GM23338 (cell line): Measurements from ENCODE around the gene LENG9. TPM values are rescaled to one million over a fixed set of nuclear protein-coding genes. Genes with fewer than 3 reads are reported as not detected.

Experiments used
- ATAC-seq: fragments of 200-7000 bp; cut with Tn5 transposase; 3 replicates; pipeline ENCODE4 v1.9.1; 2020
- DNase-seq: peaks from one replicate; pipeline ENCODE4 v3.0.0-alpha.2; 2015; ENCODE audit warnings: low spot score
- H2AFZ ChIP-seq: fragments of 200-600 bp; sonication (generic); 2 replicates; pipeline ENCODE4 v1.8.0; 2016; ENCODE audit warnings: antibody characterized with exemption, mild to moderate bottlenecking, moderate library complexity
- H3F3A ChIP-seq: fragments of 200-600 bp; sonication (generic); replicated peaks from 2 replicates; pipeline ENCODE4 v1.8.0; 2017; ENCODE audit warnings: antibody characterized with exemption, mixed run types, low read depth
- H3K27ac ChIP-seq: fragments of 200-600 bp; sonication (generic); 2 replicates; pipeline ENCODE4 v1.6.1; 2016; ENCODE audit warnings: low read depth
- H3K27me3 ChIP-seq: fragments of 200-600 bp; sonication (generic); 2 replicates; pipeline ENCODE4 v1.8.0; 2016; ENCODE audit warnings: mild to moderate bottlenecking, mixed run types, moderate library complexity; ENCODE audit not compliant: insufficient read depth
- H3K36me3 ChIP-seq: fragments of 200-600 bp; sonication (generic); 2 replicates; pipeline ENCODE4 v1.8.0; 2016; ENCODE audit warnings: mild to moderate bottlenecking; ENCODE audit not compliant: insufficient read depth
- H3K4me1 ChIP-seq: fragments of 200-600 bp; sonication (generic); 2 replicates; pipeline ENCODE4 v1.8.0; 2016; ENCODE audit warnings: mild to moderate bottlenecking, moderate library complexity; ENCODE audit not compliant: insufficient read depth
- H3K4me2 ChIP-seq: fragments of 200-600 bp; sonication (generic); 2 replicates; pipeline ENCODE4 v1.7.1; 2017; ENCODE audit warnings: mixed run types
- H3K4me3 ChIP-seq: fragments of 200-600 bp; sonication (generic); 2 replicates; pipeline ENCODE4 v1.6.1; 2016; ENCODE audit warnings: mixed run types
- H3K79me2 ChIP-seq: fragments of 200-600 bp; sonication (generic); replicated peaks from 2 replicates; pipeline ENCODE4 v1.8.0; 2017; ENCODE audit warnings: mild to moderate bottlenecking; ENCODE audit not compliant: insufficient read depth
- H3K9me2 ChIP-seq: fragments of 200-600 bp; sonication (generic); 2 replicates; pipeline ENCODE4 v1.8.0; 2017; ENCODE audit not compliant: insufficient read depth
- H4K20me1 ChIP-seq: fragments of 200-600 bp; sonication (generic); replicated peaks from 2 replicates; pipeline ENCODE4 v1.8.0; 2017; ENCODE audit warnings: mild to moderate bottlenecking; ENCODE audit not compliant: insufficient read depth
- H3K27ac Mint-ChIP-seq: 2 replicates; pipeline ENCODE4 v1.8.0; 2020; ENCODE audit warnings: inconsistent platforms, mild to moderate bottlenecking, moderate library complexity, mixed read lengths
- H3K27me3 Mint-ChIP-seq: 3 replicates; pipeline ENCODE4 v1.8.0; 2022; ENCODE audit warnings: low read depth, mild to moderate bottlenecking, moderate library complexity, mixed read lengths, inconsistent platforms; ENCODE audit not compliant: insufficient read depth, poor library complexity
- H3K36me3 Mint-ChIP-seq: 3 replicates; pipeline ENCODE4 v1.8.0; 2021; ENCODE audit warnings: low read depth, mild to moderate bottlenecking, inconsistent platforms, moderate library complexity, mixed read lengths
- H3K4me1 Mint-ChIP-seq: 3 replicates; pipeline ENCODE4 v1.8.0; 2020; ENCODE audit warnings: mild to moderate bottlenecking, inconsistent platforms, mixed read lengths
- H3K4me3 Mint-ChIP-seq: 3 replicates; pipeline ENCODE4 v1.8.0; 2021; ENCODE audit warnings: moderate library complexity, mild to moderate bottlenecking, inconsistent platforms, mixed read lengths
- H3K9me3 Mint-ChIP-seq: 3 replicates; pipeline ENCODE4 v1.8.0; 2020; ENCODE audit warnings: moderate library complexity, mild to moderate bottlenecking, inconsistent platforms, mixed read lengths
- CREB1 ChIP-seq: fragments of 250-450 bp; sonication (Bioruptor Pico); IDR thresholded peaks from 2 replicates; pipeline ENCODE4 v1.5.0; 2020; ENCODE audit warnings: low read depth, mild to moderate bottlenecking, moderate library complexity
- EZH2 ChIP-seq: fragments of 200-600 bp; sonication (generic); IDR thresholded peaks from one replicate; pipeline ENCODE4 v1.8.0; 2017; ENCODE audit warnings: antibody characterized with exemption, mild to moderate bottlenecking, low read depth; ENCODE audit not compliant: unreplicated experiment
- EZH2phosphoT487 ChIP-seq: fragments of 200-600 bp; sonication (generic); IDR thresholded peaks from one replicate; pipeline ENCODE4 v1.8.1; 2018; ENCODE audit warnings: antibody characterized with exemption; ENCODE audit not compliant: unreplicated experiment
- JUNB ChIP-seq: IDR thresholded peaks from one replicate; pipeline ENCODE4 v1.6.1; 2016; ENCODE audit warnings: antibody characterized with exemption; ENCODE audit not compliant: unreplicated experiment
- ZNF114 ChIP-seq: fragments of 250-450 bp; sonication (Bioruptor Pico); IDR thresholded peaks from 2 replicates; pipeline ENCODE4 v1.5.0; 2020; ENCODE audit warnings: mild to moderate bottlenecking, moderate library complexity
- ZNF462 ChIP-seq: fragments of 250-450 bp; sonication (Bioruptor Pico); IDR thresholded peaks from 2 replicates; pipeline ENCODE4 v1.5.0; 2020; ENCODE audit warnings: mild to moderate bottlenecking, moderate library complexity
- polyA plus RNA-seq: library from polyadenylated mRNA; unstranded; fragments of >200 nt; fragmentation: Nextera tagmentation; extraction: Ambion mirVana; gene quantifications from 2 replicates; pipeline ENCODE4 v1.2.1, GENCODE V29; 2016
- total RNA-seq: library from RNA; depleted of rRNA; stranded (reverse); fragments of >200 nt; shearing (Covaris generic); gene quantifications from 2 replicates; pipeline ENCODE4 v1.2.3, GENCODE V29; 2014
- TF ChIP-seq, protein P1 (sequence below): IDR thresholded peaks from one replicate; pipeline ENCODE4 v1.6.1; 2018; ENCODE audit warnings: antibody characterized with exemption; ENCODE audit not compliant: unreplicated experiment
- TF ChIP-seq, protein P2 (sequence below): IDR thresholded peaks from 2 replicates; pipeline ENCODE4 v1.6.1; 2016; ENCODE audit warnings: antibody characterized with exemption

Gene LENG9
- total and polyA plus RNA-seq, 2 experiments from 2014 or later, result 0.26 to 6.4 TPM

GRCh38 chr19:54456423-54457373 is 6.9 kb downstream of the LENG9 start:
- no peak overlapping the region for H3K4me2 ChIP-seq
- Mint-ChIP-seq H3K4me1 (peaks cover 7% of the 10 kb centered on the region; the same call in 2 of the 3 replicates), H3K9me3 (no peaks in the 10 kb centered on the region), H3K4me3 (no peak overlapping the region), H3K27me3 (peaks cover 12% of the 10 kb centered on the region), H3K27ac (no peak overlapping the region), H3K36me3 (peaks cover 86% of the 10 kb centered on the region)
- no peaks in the 10 kb centered on the region for H3K27me3 ChIP-seq
- no peaks in the 10 kb centered on the region for H3K9me2 ChIP-seq
- ATAC-seq (no peak), DNase-seq (no peak)
- H4K20me1 ChIP-seq, result peaks cover 16% of the 10 kb centered on the region; the same call in 1 of the 2 replicates
- peaks cover 41% of the 10 kb centered on the region for H3K36me3 ChIP-seq
- peaks cover under 1% of the 10 kb centered on the region; the same call in 1 of the 2 replicates for H3K4me1 ChIP-seq
- no peak overlapping the region for H3K4me3 ChIP-seq
- H2AFZ ChIP-seq, result no peak overlapping the region
- TF ChIP-seq CREB1, result no peak
- no peak for TF ChIP-seq JUNB
- no peak for TF ChIP-seq EZH2
- no peak for TF ChIP-seq ZNF114
- TF ChIP-seq EZH2phosphoT487, result no peak
- H3K79me2 ChIP-seq, result peaks cover 15% of the 10 kb centered on the region
- H3K27ac ChIP-seq, result no peak overlapping the region
- H3F3A ChIP-seq, result no peaks in the 10 kb centered on the region

- H3K4me3 ChIP-seq, result no peak overlapping the region
- DNase-seq (no peak), ATAC-seq (no peak)
- Mint-ChIP-seq H3K4me1 (peaks cover 6% of the 10 kb centered on the region), H3K4me3 (no peak overlapping the region), H3K9me3 (no peaks in the 10 kb centered on the region), H3K36me3 (peaks cover 87% of the 10 kb centered on the region), H3K27me3 (peaks cover 7% of the 10 kb centered on the region), H3K27ac (no peak overlapping the region)
- peaks cover 24% of the 10 kb centered on the region for H4K20me1 ChIP-seq
- H2AFZ ChIP-seq, result no peak overlapping the region
- H3K4me2 ChIP-seq, result no peak overlapping the region
- H3K4me1 ChIP-seq, result no peaks in the 10 kb centered on the region
- no peak overlapping the region for H3K27ac ChIP-seq
- H3K27me3 ChIP-seq, result no peaks in the 10 kb centered on the region
- H3F3A ChIP-seq, result no peaks in the 10 kb centered on the region
- peaks cover 23% of the 10 kb centered on the region for H3K79me2 ChIP-seq
- H3K9me2 ChIP-seq, result no peaks in the 10 kb centered on the region
- H3K36me3 ChIP-seq, result peaks cover 43% of the 10 kb centered on the region
- TF ChIP-seq JUNB, result no peak
- no peak for TF ChIP-seq ZNF114
- TF ChIP-seq CREB1, result no peak
- TF ChIP-seq EZH2, result no peak
- TF ChIP-seq, protein P1, sequence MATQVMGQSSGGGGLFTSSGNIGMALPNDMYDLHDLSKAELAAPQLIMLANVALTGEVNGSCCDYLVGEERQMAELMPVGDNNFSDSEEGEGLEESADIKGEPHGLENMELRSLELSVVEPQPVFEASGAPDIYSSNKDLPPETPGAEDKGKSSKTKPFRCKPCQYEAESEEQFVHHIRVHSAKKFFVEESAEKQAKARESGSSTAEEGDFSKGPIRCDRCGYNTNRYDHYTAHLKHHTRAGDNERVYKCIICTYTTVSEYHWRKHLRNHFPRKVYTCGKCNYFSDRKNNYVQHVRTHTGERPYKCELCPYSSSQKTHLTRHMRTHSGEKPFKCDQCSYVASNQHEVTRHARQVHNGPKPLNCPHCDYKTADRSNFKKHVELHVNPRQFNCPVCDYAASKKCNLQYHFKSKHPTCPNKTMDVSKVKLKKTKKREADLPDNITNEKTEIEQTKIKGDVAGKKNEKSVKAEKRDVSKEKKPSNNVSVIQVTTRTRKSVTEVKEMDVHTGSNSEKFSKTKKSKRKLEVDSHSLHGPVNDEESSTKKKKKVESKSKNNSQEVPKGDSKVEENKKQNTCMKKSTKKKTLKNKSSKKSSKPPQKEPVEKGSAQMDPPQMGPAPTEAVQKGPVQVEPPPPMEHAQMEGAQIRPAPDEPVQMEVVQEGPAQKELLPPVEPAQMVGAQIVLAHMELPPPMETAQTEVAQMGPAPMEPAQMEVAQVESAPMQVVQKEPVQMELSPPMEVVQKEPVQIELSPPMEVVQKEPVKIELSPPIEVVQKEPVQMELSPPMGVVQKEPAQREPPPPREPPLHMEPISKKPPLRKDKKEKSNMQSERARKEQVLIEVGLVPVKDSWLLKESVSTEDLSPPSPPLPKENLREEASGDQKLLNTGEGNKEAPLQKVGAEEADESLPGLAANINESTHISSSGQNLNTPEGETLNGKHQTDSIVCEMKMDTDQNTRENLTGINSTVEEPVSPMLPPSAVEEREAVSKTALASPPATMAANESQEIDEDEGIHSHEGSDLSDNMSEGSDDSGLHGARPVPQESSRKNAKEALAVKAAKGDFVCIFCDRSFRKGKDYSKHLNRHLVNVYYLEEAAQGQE, result no peak
- TF ChIP-seq, protein P2, sequence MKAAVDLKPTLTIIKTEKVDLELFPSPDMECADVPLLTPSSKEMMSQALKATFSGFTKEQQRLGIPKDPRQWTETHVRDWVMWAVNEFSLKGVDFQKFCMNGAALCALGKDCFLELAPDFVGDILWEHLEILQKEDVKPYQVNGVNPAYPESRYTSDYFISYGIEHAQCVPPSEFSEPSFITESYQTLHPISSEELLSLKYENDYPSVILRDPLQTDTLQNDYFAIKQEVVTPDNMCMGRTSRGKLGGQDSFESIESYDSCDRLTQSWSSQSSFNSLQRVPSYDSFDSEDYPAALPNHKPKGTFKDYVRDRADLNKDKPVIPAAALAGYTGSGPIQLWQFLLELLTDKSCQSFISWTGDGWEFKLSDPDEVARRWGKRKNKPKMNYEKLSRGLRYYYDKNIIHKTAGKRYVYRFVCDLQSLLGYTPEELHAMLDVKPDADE, result no peak
- no peak for TF ChIP-seq ZNF462
Observed at GRCh38 chr19:54455786-54456422, 7.7 kb downstream of the LENG9 start.
